Liver (tissue), 3 donors: ENCODE data around the gene CACNA1S.

ENCODE experiments used
- ATF3 ChIP-seq: IDR thresholded peaks from 2 replicates; pipeline ENCODE4 v1.6.1; 2016; ENCODE audit warnings: antibody characterized with exemption
- CTCF ChIP-seq: fragments of 150-350 bp; IDR thresholded peaks from 2 replicates; pipeline ENCODE4 v1.5.1; 2017; ENCODE audit warnings: improper control_type of control experiment, low read depth, low read length; ENCODE audit not compliant: missing input control
- GABPA ChIP-seq, 2 donors: IDR thresholded peaks in 1 of 2; conservative IDR thresholded peaks in 1 of 2; 2 replicates each; pipeline ENCODE4 v1.6.1; 2016; ENCODE audit warnings: antibody characterized with exemption in 2 of 2, mild to moderate bottlenecking in 1 of 2, moderate library complexity in 1 of 2
- HNF4G ChIP-seq: IDR thresholded peaks from 2 replicates; pipeline ENCODE4 v1.6.1; 2016; ENCODE audit warnings: antibody characterized with exemption
- JUND ChIP-seq, 2 donors: IDR thresholded peaks; 2 replicates each; pipeline ENCODE4 v1.6.1; 2016; ENCODE audit warnings: antibody characterized with exemption in 2 of 2
- MAX ChIP-seq: IDR thresholded peaks from 2 replicates; pipeline ENCODE4 v1.6.1; 2016; ENCODE audit warnings: antibody characterized with exemption
- RAD21 ChIP-seq, 2 donors: IDR thresholded peaks; 2 replicates each; pipeline ENCODE4 v1.6.1; 2016; ENCODE audit warnings: antibody characterized with exemption in 2 of 2, mild to moderate bottlenecking in 2 of 2
- REST ChIP-seq: IDR thresholded peaks from 2 replicates; pipeline ENCODE4 v1.6.1; 2016; ENCODE audit warnings: antibody characterized with exemption, mild to moderate bottlenecking
- RXRA ChIP-seq, 2 donors: IDR thresholded peaks; 2 replicates each; pipeline ENCODE4 v1.6.1; 2017 to 2018; ENCODE audit warnings: antibody characterized with exemption in 2 of 2, mild to moderate bottlenecking in 1 of 2
- TAF1 ChIP-seq: conservative IDR thresholded peaks from 2 replicates; pipeline ENCODE4 v1.6.1; 2016; ENCODE audit warnings: antibody characterized with exemption, mild to moderate bottlenecking
- YY1 ChIP-seq: IDR thresholded peaks from 2 replicates; pipeline ENCODE4 v1.6.1; 2016; ENCODE audit warnings: antibody characterized with exemption, mild to moderate bottlenecking
- ZBTB33 ChIP-seq: IDR thresholded peaks from 2 replicates; pipeline ENCODE4 v1.6.1; 2016; ENCODE audit warnings: antibody characterized with exemption
- donor health status: healthy.
- donor health status: healthy.

GRCh38 chr1:201146626-201147390 is 34.6 kb upstream of the CACNA1S start:
- no peak for TF ChIP-seq CTCF
- no peak for TF ChIP-seq MAX
- TF ChIP-seq TAF1 = no peak
- TF ChIP-seq RAD21 (IDR thresholded peaks at IDR 0.05) = no peak
- no peak for TF ChIP-seq ZBTB33
- TF ChIP-seq GABPA (IDR thresholded peaks at IDR 0.05 in 1 of 2, conservative IDR thresholded peaks at IDR 0.05 in 1 of 2) = no peak
- TF ChIP-seq HNF4G = no peak
- TF ChIP-seq YY1 = no peak
- TF ChIP-seq ATF3 = no peak
- no peak for TF ChIP-seq JUND (IDR thresholded peaks at IDR 0.05)
- TF ChIP-seq REST = no peak
- no peak for TF ChIP-seq RXRA (IDR thresholded peaks at IDR 0.05)
